Measurements from ENCODE around the gene C10orf62.
A peak's percentile ranks its signal among the peaks of the same experiment; 100 is the strongest.
"Not testable (repeated sequence)": the region's sequence is repeated elsewhere in the genome, so short reads cannot be mapped to it uniquely, and the experiment has no call there.

Gene C10orf62

GRCh38 chr10:97566336-97566996, 23.1 kb upstream of the C10orf62 start:
- no peak for DNase-seq

GRCh38 chr10:97567891-97568290, 21.6 kb upstream of the C10orf62 start:
- DNase-seq: no peak

- no peak for DNase-seq
Observed at GRCh38 chr10:97570146-97570788, 19.3 kb upstream of the C10orf62 start.

GRCh38 chr10:97570789-97571471, 18.6 kb upstream of the C10orf62 start:
- no peak for DNase-seq

GRCh38 chr10:97571622-97572021, 17.9 kb upstream of the C10orf62 start:
- no peak for DNase-seq

- DNase-seq: peak; percentile 39
Observed at GRCh38 chr10:97572214-97572989, 17.1 kb upstream of the C10orf62 start, which contains the start of gene ANKRD2. Gene ANKRD2 (plus strand): TSS chr10:97572779. CDS start chr10:97572789, 10 bp downstream.

GRCh38 chr10:97573021-97573420, 16.5 kb upstream of the C10orf62 start:
- no peak for DNase-seq

GRCh38 chr10:97573672-97574071, 15.8 kb upstream of the C10orf62 start:
- DNase-seq: no peak

- DNase-seq: no peak
Observed at GRCh38 chr10:97574374-97575126, 15.0 kb upstream of the C10orf62 start.

- no peak for DNase-seq
Observed at GRCh38 chr10:97575127-97575668, 14.3 kb upstream of the C10orf62 start.

GRCh38 chr10:97576487-97576886, 13.0 kb upstream of the C10orf62 start:
- DNase-seq: not testable (repeated sequence)

- DNase-seq: no peak
Observed at GRCh38 chr10:97577701-97578100, 11.8 kb upstream of the C10orf62 start.

GRCh38 chr10:97578171-97578844, 11.2 kb upstream of the C10orf62 start:
- no peak for DNase-seq

GRCh38 chr10:97580421-97581367, 8.8 kb upstream of the C10orf62 start:
- no peak for DNase-seq

GRCh38 chr10:97582169-97582568, 7.4 kb upstream of the C10orf62 start:
- no peak for DNase-seq

- DNase-seq: no peak
Observed at GRCh38 chr10:97583476-97583875, 6.0 kb upstream of the C10orf62 start.

- no peak for DNase-seq
Observed at GRCh38 chr10:97584060-97584797, 5.3 kb upstream of the C10orf62 start, which contains the start of gene HOGA1. Gene HOGA1 (plus strand): TSS chr10:97584389. CDS start chr10:97584704, 315 bp downstream.

- no peak for DNase-seq
Observed at GRCh38 chr10:97584798-97585438, 4.6 kb upstream of the C10orf62 start.

GRCh38 chr10:97585439-97585811, 4.1 kb upstream of the C10orf62 start:
- no peak for DNase-seq

Data from KG1 (cell line).